ENCODE measurements around the gene VAMP1. TPM values are rescaled to one million over a fixed set of nuclear protein-coding genes. Genes with fewer than 3 reads are reported as not detected.

VAMP1 gene
- total and polyA plus RNA-seq, 2 of the 13 experiments (the other 11 are each of a cell fraction or from before 2014, with no cell fraction given): 2.5 to 7.4 TPM

DNA sequence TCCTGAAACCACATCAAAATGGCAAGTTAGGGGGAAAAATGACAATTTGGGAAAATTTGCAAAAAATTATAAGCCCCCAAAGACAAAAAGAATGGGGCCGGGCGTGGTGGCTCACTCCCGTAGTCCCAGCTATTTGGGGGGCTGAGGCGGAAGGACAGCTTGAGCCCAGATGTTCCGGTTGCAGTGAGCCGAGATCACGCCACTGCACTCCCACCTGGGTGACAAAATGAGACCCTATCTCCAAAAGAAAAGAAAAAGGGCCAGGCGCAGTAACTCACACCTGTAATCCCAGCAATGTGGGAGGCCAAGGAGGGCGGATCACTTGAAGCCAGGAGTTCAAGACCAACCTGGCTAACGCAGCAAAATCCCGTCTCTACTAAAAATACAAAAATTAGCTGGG is 2.0 kb upstream of the VAMP1 start:
- 81% methylated on average over 11 of the region's 11 CpGs for WGBS (ENCODE audit: low lambda C conversion rate)

More for the DNA sequence above, 2.0 kb upstream of the VAMP1 start:
- TF ChIP-seq, protein P1, sequence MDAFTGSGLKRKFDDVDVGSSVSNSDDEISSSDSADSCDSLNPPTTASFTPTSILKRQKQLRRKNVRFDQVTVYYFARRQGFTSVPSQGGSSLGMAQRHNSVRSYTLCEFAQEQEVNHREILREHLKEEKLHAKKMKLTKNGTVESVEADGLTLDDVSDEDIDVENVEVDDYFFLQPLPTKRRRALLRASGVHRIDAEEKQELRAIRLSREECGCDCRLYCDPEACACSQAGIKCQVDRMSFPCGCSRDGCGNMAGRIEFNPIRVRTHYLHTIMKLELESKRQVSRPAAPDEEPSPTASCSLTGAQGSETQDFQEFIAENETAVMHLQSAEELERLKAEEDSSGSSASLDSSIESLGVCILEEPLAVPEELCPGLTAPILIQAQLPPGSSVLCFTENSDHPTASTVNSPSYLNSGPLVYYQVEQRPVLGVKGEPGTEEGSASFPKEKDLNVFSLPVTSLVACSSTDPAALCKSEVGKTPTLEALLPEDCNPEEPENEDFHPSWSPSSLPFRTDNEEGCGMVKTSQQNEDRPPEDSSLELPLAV (CRISPR knock-in tag; conservative IDR thresholded peaks at IDR 0.05; ENCODE audit: low read depth): no peak
- TF ChIP-seq, protein P2, sequence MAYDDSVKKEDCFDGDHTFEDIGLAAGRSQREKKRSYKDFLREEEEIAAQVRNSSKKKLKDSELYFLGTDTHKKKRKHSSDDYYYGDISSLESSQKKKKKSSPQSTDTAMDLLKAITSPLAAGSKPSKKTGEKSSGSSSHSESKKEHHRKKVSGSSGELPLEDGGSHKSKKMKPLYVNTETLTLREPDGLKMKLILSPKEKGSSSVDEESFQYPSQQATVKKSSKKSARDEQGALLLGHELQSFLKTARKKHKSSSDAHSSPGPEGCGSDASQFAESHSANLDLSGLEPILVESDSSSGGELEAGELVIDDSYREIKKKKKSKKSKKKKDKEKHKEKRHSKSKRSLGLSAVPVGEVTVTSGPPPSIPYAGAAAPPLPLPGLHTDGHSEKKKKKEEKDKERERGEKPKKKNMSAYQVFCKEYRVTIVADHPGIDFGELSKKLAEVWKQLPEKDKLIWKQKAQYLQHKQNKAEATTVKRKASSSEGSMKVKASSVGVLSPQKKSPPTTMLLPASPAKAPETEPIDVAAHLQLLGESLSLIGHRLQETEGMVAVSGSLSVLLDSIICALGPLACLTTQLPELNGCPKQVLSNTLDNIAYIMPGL (CRISPR knock-in tag; IDR thresholded peaks at IDR 0.05; ENCODE audit: borderline replicate concordance in 1 of 2, low read depth in 1 of 2): no peak
- no peak for TF ChIP-seq EZH2 (conservative IDR thresholded peaks at IDR 0.05; ENCODE audit: low read depth, low read length)
- no peak for TF ChIP-seq ZNF234 (CRISPR knock-in tag; conservative IDR thresholded peaks at IDR 0.05)
- no peak for TF ChIP-seq FOXA3 (CRISPR knock-in tag; IDR thresholded peaks at IDR 0.05)
- TF ChIP-seq, protein P3, sequence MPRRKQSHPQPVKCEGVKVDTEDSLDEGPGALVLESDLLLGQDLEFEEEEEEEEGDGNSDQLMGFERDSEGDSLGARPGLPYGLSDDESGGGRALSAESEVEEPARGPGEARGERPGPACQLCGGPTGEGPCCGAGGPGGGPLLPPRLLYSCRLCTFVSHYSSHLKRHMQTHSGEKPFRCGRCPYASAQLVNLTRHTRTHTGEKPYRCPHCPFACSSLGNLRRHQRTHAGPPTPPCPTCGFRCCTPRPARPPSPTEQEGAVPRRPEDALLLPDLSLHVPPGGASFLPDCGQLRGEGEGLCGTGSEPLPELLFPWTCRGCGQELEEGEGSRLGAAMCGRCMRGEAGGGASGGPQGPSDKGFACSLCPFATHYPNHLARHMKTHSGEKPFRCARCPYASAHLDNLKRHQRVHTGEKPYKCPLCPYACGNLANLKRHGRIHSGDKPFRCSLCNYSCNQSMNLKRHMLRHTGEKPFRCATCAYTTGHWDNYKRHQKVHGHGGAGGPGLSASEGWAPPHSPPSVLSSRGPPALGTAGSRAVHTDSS (CRISPR knock-in tag; conservative IDR thresholded peaks at IDR 0.05): no peak
- no peak for TF ChIP-seq NRL (CRISPR knock-in tag; IDR thresholded peaks at IDR 0.05; ENCODE audit: borderline replicate concordance)
- no peak for TF ChIP-seq KDM1A (CRISPR knock-in tag; IDR thresholded peaks at IDR 0.05)
- no peak for TF ChIP-seq ZNF124 (CRISPR knock-in tag; IDR thresholded peaks at IDR 0.05)
- no peak for TF ChIP-seq SMAD1 (CRISPR knock-in tag; IDR thresholded peaks at IDR 0.05; ENCODE audit: borderline replicate concordance, low read depth)
- TF ChIP-seq, protein P4, sequence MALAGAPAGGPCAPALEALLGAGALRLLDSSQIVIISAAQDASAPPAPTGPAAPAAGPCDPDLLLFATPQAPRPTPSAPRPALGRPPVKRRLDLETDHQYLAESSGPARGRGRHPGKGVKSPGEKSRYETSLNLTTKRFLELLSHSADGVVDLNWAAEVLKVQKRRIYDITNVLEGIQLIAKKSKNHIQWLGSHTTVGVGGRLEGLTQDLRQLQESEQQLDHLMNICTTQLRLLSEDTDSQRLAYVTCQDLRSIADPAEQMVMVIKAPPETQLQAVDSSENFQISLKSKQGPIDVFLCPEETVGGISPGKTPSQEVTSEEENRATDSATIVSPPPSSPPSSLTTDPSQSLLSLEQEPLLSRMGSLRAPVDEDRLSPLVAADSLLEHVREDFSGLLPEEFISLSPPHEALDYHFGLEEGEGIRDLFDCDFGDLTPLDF (CRISPR knock-in tag; IDR thresholded peaks at IDR 0.05): no peak
- TF ChIP-seq ZNF451 (CRISPR knock-in tag; IDR thresholded peaks at IDR 0.05): no peak
- no peak for TF ChIP-seq ELF4 (CRISPR knock-in tag; IDR thresholded peaks at IDR 0.05; ENCODE audit: borderline replicate concordance)
- no peak for TF ChIP-seq THAP11 (CRISPR knock-in tag; IDR thresholded peaks at IDR 0.05)
- Histone ChIP-seq H3K4me2 (ENCODE audit: low read depth, low read length) (no peak overlapping the region), H3K9ac (ENCODE audit: insufficient read depth, low read depth, low read length) (no peak overlapping the region), H3K4me3 (replicated peaks in 1 of 3; ENCODE audit: insufficient read depth in 1 of 3, low read depth in 2 of 3, low read length in 3 of 3) (no peak overlapping the region), H3K79me2 (ENCODE audit: insufficient read depth, low read length) (no peaks in the 10 kb centered on the region), H3K36me3 (replicated peaks in 1 of 2; ENCODE audit: control insufficient read depth in 1 of 2, insufficient read depth in 2 of 2, low read length in 2 of 2) (no peaks in the 10 kb centered on the region), H3K27ac (ENCODE audit: extremely low read length, insufficient read depth, low read length) (no peak overlapping the region), H2AFZ (ENCODE audit: low read length) (no peak overlapping the region), H4K20me1 (ENCODE audit: insufficient read depth, low read length) (no peaks in the 10 kb centered on the region), H3K4me1 (ENCODE audit: insufficient read depth, low read length) (peaks cover 44% of the 10 kb centered on the region), H3K27me3 (ENCODE audit: control insufficient read depth in 1 of 2, insufficient read depth in 2 of 2, low read length in 2 of 2) (no peaks in the 10 kb centered on the region; a peak in 1 of 5 replicates), H3K9me3 (ENCODE audit: low read length) (no peaks in the 10 kb centered on the region)
- POLR2A ChIA-PET: no interaction called here
- DNase-seq (ENCODE audit: low spot score): no peak
- in situ Hi-C loops (cut with HindIII; ENCODE audit: extremely low pct_ligation_motif_present, low pct_unique_long_range_greater_than_20kb) (loop anchor here (25.0 kb wide), 1 partner anchor 410 kb away; no protein-coding TSS in a partner anchor), intact Hi-C loops (cut with micrococcal nuclease; ENCODE audit: unreplicated experiment) (loop anchor here (10.0 kb wide), 1 partner anchor 62 kb away; the partner anchor contains the start of gene GAPDH)
- BruUV-seq (replicated peaks): no TSS peak
- CTCF ChIA-PET (ENCODE audit: low intra/inter-chr PET ratio, low total read pairs): no interaction called here
- ATAC-seq: no peak
- no peak for FAIRE-seq
